ENCODE data around the gene TIMM10B.

TIMM10B gene

GRCh38 chr11:6481012-6481923 is at the start of gene TIMM10B, which contains the start of gene ARFIP2:
TIMM10B (plus strand) TSS chr11:6481501; CDS start chr11:6481517, 16 bp downstream.
ARFIP2 (minus strand) TSS chr11:6481331; CDS start chr11:6480421, 910 bp downstream.
- in situ Hi-C loops (cut with HindIII; ENCODE audit: low sequenced_read_pairs), result no loop called here

GRCh38 chr11:6431861-6432260 is 49.4 kb upstream of the TIMM10B start:
- in situ Hi-C loops (cut with HindIII; ENCODE audit: low sequenced_read_pairs), result no loop called here

- in situ Hi-C loops (cut with HindIII; ENCODE audit: low sequenced_read_pairs), result no loop called here
These were observed 47.2 kb upstream of the TIMM10B start for GRCh38 chr11:6433998-6434660.

GRCh38 chr11:6437423-6437822 is 43.9 kb upstream of the TIMM10B start:
- in situ Hi-C loops (cut with HindIII; ENCODE audit: low sequenced_read_pairs), result no loop called here

GRCh38 chr11:6437993-6438392 is 43.3 kb upstream of the TIMM10B start:
- in situ Hi-C loops (cut with HindIII; ENCODE audit: low sequenced_read_pairs), result no loop called here

GRCh38 chr11:6438979-6439571 is 42.2 kb upstream of the TIMM10B start:
- in situ Hi-C loops (cut with HindIII; ENCODE audit: low sequenced_read_pairs), result no loop called here

GRCh38 chr11:6440906-6441358 is 40.4 kb upstream of the TIMM10B start, which contains the start of gene HPX:
HPX (minus strand) TSS chr11:6440987; CDS start chr11:6440963, 24 bp downstream.
- in situ Hi-C loops (cut with HindIII; ENCODE audit: low sequenced_read_pairs), result loop anchor here (5.0 kb wide), 2 partner anchors 36 to 54 kb away; no protein-coding TSS in a partner anchor

- in situ Hi-C loops (cut with HindIII; ENCODE audit: low sequenced_read_pairs), result loop anchor here (5.0 kb wide), 2 partner anchors 35 to 55 kb away; no protein-coding TSS in a partner anchor
These were observed 38.9 kb upstream of the TIMM10B start for GRCh38 chr11:6442441-6442840.

- in situ Hi-C loops (cut with HindIII; ENCODE audit: low sequenced_read_pairs), result loop anchor here (5.0 kb wide), 2 partner anchors 34 to 56 kb away; no protein-coding TSS in a partner anchor
These were observed 37.9 kb upstream of the TIMM10B start for GRCh38 chr11:6443269-6444003.

GRCh38 chr11:6448574-6448973 is 32.7 kb upstream of the TIMM10B start:
- in situ Hi-C loops (cut with HindIII; ENCODE audit: low sequenced_read_pairs), result no loop called here

GRCh38 chr11:6452219-6452618 is 29.1 kb upstream of the TIMM10B start:
- in situ Hi-C loops (cut with HindIII; ENCODE audit: low sequenced_read_pairs), result no loop called here

GRCh38 chr11:6453152-6453551 is 28.1 kb upstream of the TIMM10B start:
- in situ Hi-C loops (cut with HindIII; ENCODE audit: low sequenced_read_pairs), result no loop called here

GRCh38 chr11:6455070-6455469 is 26.2 kb upstream of the TIMM10B start:
- in situ Hi-C loops (cut with HindIII; ENCODE audit: low sequenced_read_pairs), result no loop called here

- in situ Hi-C loops (cut with HindIII; ENCODE audit: low sequenced_read_pairs), result no loop called here
These were observed 24.8 kb upstream of the TIMM10B start for GRCh38 chr11:6456361-6457073.

- in situ Hi-C loops (cut with HindIII; ENCODE audit: low sequenced_read_pairs), result no loop called here
These were observed 23.6 kb upstream of the TIMM10B start for GRCh38 chr11:6457581-6458320.

GRCh38 chr11:6458352-6459098 is 22.8 kb upstream of the TIMM10B start:
- in situ Hi-C loops (cut with HindIII; ENCODE audit: low sequenced_read_pairs), result no loop called here

- in situ Hi-C loops (cut with HindIII; ENCODE audit: low sequenced_read_pairs), result no loop called here
These were observed 22.2 kb upstream of the TIMM10B start for GRCh38 chr11:6459099-6459450.

GRCh38 chr11:6468712-6469495 is 12.4 kb upstream of the TIMM10B start:
- in situ Hi-C loops (cut with HindIII; ENCODE audit: low sequenced_read_pairs), result no loop called here
